ENCODE measurements around the gene TNK2. TPM values are rescaled to one million over a fixed set of nuclear protein-coding genes. Genes with fewer than 3 reads are reported as not detected.

TNK2 gene
- total and polyA plus RNA-seq, 2 of the 13 experiments (the other 11 are each of a cell fraction or from before 2014, with no cell fraction given), result 4.6 to 5.8 TPM

GRCh38 chr3:195895078-195895860 lies 13.1 kb downstream of the TNK2 start (continued):
- no peak; the same call in 1 of the 2 replicates for TF ChIP-seq SMC3 (IDR thresholded peaks at IDR 0.05; ENCODE audit: low read length)
- TF ChIP-seq RFXAP (CRISPR knock-in tag; IDR thresholded peaks at IDR 0.05; ENCODE audit: borderline replicate concordance), result no peak
- no peak for TF ChIP-seq EED (CRISPR knock-in tag; IDR thresholded peaks at IDR 0.05)
- TF ChIP-seq ZNF839 (CRISPR knock-in tag; IDR thresholded peaks at IDR 0.05; ENCODE audit: borderline replicate concordance), result peak; percentile 70; the same call in 1 of the 2 replicates
- TF ChIP-seq IRX3 (CRISPR knock-in tag; IDR thresholded peaks at IDR 0.05; ENCODE audit: borderline replicate concordance, low read depth), result no peak
- TF ChIP-seq ZNF460 (CRISPR knock-in tag; IDR thresholded peaks at IDR 0.05; ENCODE audit: borderline replicate concordance), result no peak
- 0 out of 2 replicates have a peak, but pooled peaks have one; percentile 21 for TF ChIP-seq HDAC1 (CRISPR knock-in tag; IDR thresholded peaks at IDR 0.05)
- peak; percentile 47; the same call in 1 of the 2 replicates for TF ChIP-seq AKAP8 (CRISPR knock-in tag; IDR thresholded peaks at IDR 0.05)
- TF ChIP-seq ATF5 (CRISPR knock-in tag; IDR thresholded peaks at IDR 0.05; ENCODE audit: low read depth), result no peak
- TF ChIP-seq, protein P1, sequence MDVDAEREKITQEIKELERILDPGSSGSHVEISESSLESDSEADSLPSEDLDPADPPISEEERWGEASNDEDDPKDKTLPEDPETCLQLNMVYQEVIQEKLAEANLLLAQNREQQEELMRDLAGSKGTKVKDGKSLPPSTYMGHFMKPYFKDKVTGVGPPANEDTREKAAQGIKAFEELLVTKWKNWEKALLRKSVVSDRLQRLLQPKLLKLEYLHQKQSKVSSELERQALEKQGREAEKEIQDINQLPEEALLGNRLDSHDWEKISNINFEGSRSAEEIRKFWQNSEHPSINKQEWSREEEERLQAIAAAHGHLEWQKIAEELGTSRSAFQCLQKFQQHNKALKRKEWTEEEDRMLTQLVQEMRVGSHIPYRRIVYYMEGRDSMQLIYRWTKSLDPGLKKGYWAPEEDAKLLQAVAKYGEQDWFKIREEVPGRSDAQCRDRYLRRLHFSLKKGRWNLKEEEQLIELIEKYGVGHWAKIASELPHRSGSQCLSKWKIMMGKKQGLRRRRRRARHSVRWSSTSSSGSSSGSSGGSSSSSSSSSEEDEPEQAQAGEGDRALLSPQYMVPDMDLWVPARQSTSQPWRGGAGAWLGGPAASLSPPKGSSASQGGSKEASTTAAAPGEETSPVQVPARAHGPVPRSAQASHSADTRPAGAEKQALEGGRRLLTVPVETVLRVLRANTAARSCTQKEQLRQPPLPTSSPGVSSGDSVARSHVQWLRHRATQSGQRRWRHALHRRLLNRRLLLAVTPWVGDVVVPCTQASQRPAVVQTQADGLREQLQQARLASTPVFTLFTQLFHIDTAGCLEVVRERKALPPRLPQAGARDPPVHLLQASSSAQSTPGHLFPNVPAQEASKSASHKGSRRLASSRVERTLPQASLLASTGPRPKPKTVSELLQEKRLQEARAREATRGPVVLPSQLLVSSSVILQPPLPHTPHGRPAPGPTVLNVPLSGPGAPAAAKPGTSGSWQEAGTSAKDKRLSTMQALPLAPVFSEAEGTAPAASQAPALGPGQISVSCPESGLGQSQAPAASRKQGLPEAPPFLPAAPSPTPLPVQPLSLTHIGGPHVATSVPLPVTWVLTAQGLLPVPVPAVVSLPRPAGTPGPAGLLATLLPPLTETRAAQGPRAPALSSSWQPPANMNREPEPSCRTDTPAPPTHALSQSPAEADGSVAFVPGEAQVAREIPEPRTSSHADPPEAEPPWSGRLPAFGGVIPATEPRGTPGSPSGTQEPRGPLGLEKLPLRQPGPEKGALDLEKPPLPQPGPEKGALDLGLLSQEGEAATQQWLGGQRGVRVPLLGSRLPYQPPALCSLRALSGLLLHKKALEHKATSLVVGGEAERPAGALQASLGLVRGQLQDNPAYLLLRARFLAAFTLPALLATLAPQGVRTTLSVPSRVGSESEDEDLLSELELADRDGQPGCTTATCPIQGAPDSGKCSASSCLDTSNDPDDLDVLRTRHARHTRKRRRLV (CRISPR knock-in tag; IDR thresholded peaks at IDR 0.05), result no peak
- TF ChIP-seq PHF20 (CRISPR knock-in tag; IDR thresholded peaks at IDR 0.05), result no peak
- TF ChIP-seq MLLT10 (CRISPR knock-in tag; IDR thresholded peaks at IDR 0.05), result no peak
- TF ChIP-seq NFKBIZ (CRISPR knock-in tag; IDR thresholded peaks at IDR 0.05), result no peak
- no peak for TF ChIP-seq TEAD3 (CRISPR knock-in tag; optimal IDR thresholded peaks at IDR 0.05; ENCODE audit: borderline replicate concordance)
- TF ChIP-seq, protein P2, sequence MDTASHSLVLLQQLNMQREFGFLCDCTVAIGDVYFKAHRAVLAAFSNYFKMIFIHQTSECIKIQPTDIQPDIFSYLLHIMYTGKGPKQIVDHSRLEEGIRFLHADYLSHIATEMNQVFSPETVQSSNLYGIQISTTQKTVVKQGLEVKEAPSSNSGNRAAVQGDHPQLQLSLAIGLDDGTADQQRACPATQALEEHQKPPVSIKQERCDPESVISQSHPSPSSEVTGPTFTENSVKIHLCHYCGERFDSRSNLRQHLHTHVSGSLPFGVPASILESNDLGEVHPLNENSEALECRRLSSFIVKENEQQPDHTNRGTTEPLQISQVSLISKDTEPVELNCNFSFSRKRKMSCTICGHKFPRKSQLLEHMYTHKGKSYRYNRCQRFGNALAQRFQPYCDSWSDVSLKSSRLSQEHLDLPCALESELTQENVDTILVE (CRISPR knock-in tag; IDR thresholded peaks at IDR 0.05), result no peak
- no peak for TF ChIP-seq ZFP36L1 (CRISPR knock-in tag; IDR thresholded peaks at IDR 0.05)
- no peak for TF ChIP-seq HNRNPH1 (optimal IDR thresholded peaks at IDR 0.05; ENCODE audit: low read depth, low read length)
- no peak for TF ChIP-seq PPARG (CRISPR knock-in tag; conservative IDR thresholded peaks at IDR 0.05)
- TF ChIP-seq BORCS8-MEF2B (CRISPR knock-in tag; IDR thresholded peaks at IDR 0.05), result no peak
- 0 out of 2 replicates have a peak, but pooled peaks have one; percentile 70 for TF ChIP-seq ZNF713 (CRISPR knock-in tag; IDR thresholded peaks at IDR 0.05)
- no peak for TF ChIP-seq LRRFIP1 (CRISPR knock-in tag; conservative IDR thresholded peaks at IDR 0.05)
